Right atrium auricular region (tissue), 2 donors: ENCODE measurements around the gene TPST2. TPM values are rescaled to one million over a fixed set of nuclear protein-coding genes. Genes with fewer than 3 reads are reported as not detected.

Source experiments
- DNase-seq: peaks from one replicate; pipeline ENCODE4 v3.0.0-alpha.2; 2019; ENCODE audit warnings: low spot score
- H3K27ac ChIP-seq, 2 donors: fragments of 200-600 bp; sonication (generic); 1 replicate in 1 of 2; 2 replicates in 1 of 2; pipeline ENCODE4 v1.5.1; 2016 to 2019
- H3K27me3 ChIP-seq, 2 donors: fragments of 200-600 bp; sonication (generic); one replicate each; pipeline versions ENCODE4 v1.5.1 to v1.6.0; 2017 to 2019
- H3K36me3 ChIP-seq: fragments of 200-600 bp; sonication (generic); one replicate; pipeline ENCODE4 v1.5.1; 2016
- H3K4me1 ChIP-seq, 2 donors: fragments of 200-600 bp; sonication (generic); one replicate each; pipeline versions ENCODE4 v1.5.1 to v1.6.0; 2017 to 2019
- H3K4me3 ChIP-seq, 2 donors: fragments of 200-600 bp; sonication (generic); 1 replicate in 1 of 2; 2 replicates in 1 of 2; pipeline ENCODE4 v1.5.1; 2017 to 2019; ENCODE audit warnings: mild to moderate bottlenecking in 1 of 2, moderate library complexity in 1 of 2
- H3K9me3 ChIP-seq, 2 donors: fragments of 200-600 bp; sonication (generic); one replicate each; pipeline ENCODE4 v1.5.1; 2019
- CTCF ChIP-seq, 2 donors: fragments of 200-600 bp; sonication (generic); IDR thresholded peaks; one replicate each; pipeline ENCODE4 v1.5.1; 2019; ENCODE audit warnings: antibody characterized with exemption in 2 of 2
- total RNA-seq, 2 donors: library from RNA; depleted of rRNA; stranded (reverse); fragments of >200 nt; gene quantifications; one replicate each; pipeline ENCODE4 v1.1.0, GENCODE V29; 2016

Gene TPST2
- 100 to 1,000 TPM in 1 of 2 donors, 10 to 100 TPM in 1; 63.4 to 104 TPM for total RNA-seq

GRCh38 chr22:26589845-26590736 lies at the start of gene TPST2:
Gene TPST2, minus strand, starts transcription at chr22:26590132. Its CDS starts 48,502 bp downstream, at chr22:26541630.
- Histone ChIP-seq H3K27ac (peak within 1 kb of the TSS; percentile 76 to 89), H3K4me1 (peaks cover 0 to 45% of the 10 kb centered on the region in 2 donors)
- no peak for TF ChIP-seq CTCF (IDR thresholded peaks at IDR 0.05)

GRCh38 chr22:26636296-26636695 lies 46.4 kb upstream of the TPST2 start:
- Histone ChIP-seq H3K4me1 (no peaks in the 10 kb centered on the region), H3K9me3 (no peaks in the 10 kb centered on the region), H3K27me3 (no peaks in the 10 kb centered on the region), H3K4me3 (no peak overlapping the region), H3K27ac (no peak overlapping the region), H3K36me3 (no peaks in the 10 kb centered on the region)
- TF ChIP-seq CTCF (IDR thresholded peaks at IDR 0.05): no peak
- DNase-seq: no peak

More at GRCh38 chr22:26589845-26590736, at the start of gene TPST2:
- Histone ChIP-seq H3K27me3 (no peaks in the 10 kb centered on the region), H3K36me3 (no peaks in the 10 kb centered on the region), H3K4me3 (peak within 1 kb of the TSS; percentile 80 to 97), H3K9me3 (no peaks in the 10 kb centered on the region)
- peak; percentile 74 for DNase-seq

GRCh38 chr22:26635117-26635516 lies 45.2 kb upstream of the TPST2 start:
- no peak for TF ChIP-seq CTCF (IDR thresholded peaks at IDR 0.05)
- DNase-seq: no peak
- Histone ChIP-seq H3K4me3 (no peak overlapping the region), H3K36me3 (no peaks in the 10 kb centered on the region), H3K4me1 (no peaks in the 10 kb centered on the region), H3K27ac (no peak overlapping the region), H3K9me3 (no peaks in the 10 kb centered on the region), H3K27me3 (no peaks in the 10 kb centered on the region)

GRCh38 chr22:26634189-26634588 lies 44.3 kb upstream of the TPST2 start:
- no peak for TF ChIP-seq CTCF (IDR thresholded peaks at IDR 0.05)
- H3K36me3 ChIP-seq: no peaks in the 10 kb centered on the region
- H3K4me3 ChIP-seq: no peak overlapping the region
- DNase-seq: no peak
- no peaks in the 10 kb centered on the region for H3K9me3 ChIP-seq
- no peaks in the 10 kb centered on the region for H3K27me3 ChIP-seq
- no peak overlapping the region for H3K27ac ChIP-seq
- no peaks in the 10 kb centered on the region for H3K4me1 ChIP-seq

GRCh38 chr22:26632422-26633155 lies 42.7 kb upstream of the TPST2 start:
- no peak for DNase-seq
- Histone ChIP-seq H3K4me1 (no peaks in the 10 kb centered on the region), H3K27ac (peak overlapping the region; percentile 43 to 55), H3K9me3 (no peaks in the 10 kb centered on the region), H3K4me3 (no peak overlapping the region), H3K36me3 (no peaks in the 10 kb centered on the region), H3K27me3 (no peaks in the 10 kb centered on the region)
- no peak for TF ChIP-seq CTCF (IDR thresholded peaks at IDR 0.05)
